Esophagus muscularis mucosa (tissue), 4 donors: Measurements from ENCODE around the gene BTG4. TPM values are rescaled to one million over a fixed set of nuclear protein-coding genes. Genes with fewer than 3 reads are reported as not detected.

Experiments
- DNase-seq: peaks from one replicate; pipeline ENCODE4 v3.0.0-alpha.2; 2017; ENCODE audit errors: extremely low spot score
- H3K27ac ChIP-seq, 4 donors: fragments of 200-600 bp; sonication (generic); replicated peaks in 1 of 4; 1 replicate in 3 of 4; 2 replicates in 1 of 4; pipeline ENCODE4 v1.5.1; 2016 to 2019; ENCODE audit warnings: mild to moderate bottlenecking in 1 of 4
- H3K27me3 ChIP-seq, 4 donors: fragments of 200-600 bp; sonication (generic); one replicate each; pipeline versions ENCODE4 v1.5.1 to v1.6.0; 2016 to 2019
- H3K36me3 ChIP-seq, 4 donors: fragments of 200-600 bp; sonication (generic); one replicate each; pipeline ENCODE4 v1.5.1; 2016 to 2019
- H3K4me1 ChIP-seq, 4 donors: fragments of 200-600 bp; sonication (generic); one replicate each; pipeline ENCODE4 v1.5.1; 2016 to 2019
- H3K4me3 ChIP-seq, 4 donors: fragments of 200-600 bp; sonication (generic); 1 replicate in 2 of 4; 2 replicates in 2 of 4; pipeline ENCODE4 v1.5.1; 2016 to 2019; ENCODE audit warnings: mild to moderate bottlenecking in 4 of 4, moderate library complexity in 1 of 4
- H3K9me3 ChIP-seq, 4 donors: fragments of 200-600 bp; sonication (generic); 1 replicate in 3 of 4; 2 replicates in 1 of 4; pipeline ENCODE4 v1.5.1; 2016 to 2019
- CTCF ChIP-seq, 3 experiments: fragments of 200-600 bp in 2 of 3; fragments of 450-650 bp in 1 of 3; sonication (generic) in 2 of 3; IDR thresholded peaks; one replicate each; pipeline ENCODE4 v1.5.1; 2017 to 2019; ENCODE audit warnings: antibody characterized with exemption in 3 of 3, mild to moderate bottlenecking in 2 of 3, moderate library complexity in 1 of 3
- EP300 ChIP-seq: sonication (generic); formaldehyde crosslinking; IDR thresholded peaks from one replicate; pipeline ENCODE4 v1.6.1; 2017; ENCODE audit warnings: antibody characterized with exemption
- POLR2A ChIP-seq: fragments of 450-650 bp; IDR thresholded peaks from one replicate; pipeline ENCODE4 v1.6.1; 2017; ENCODE audit warnings: antibody characterized with exemption, moderate library complexity, mild to moderate bottlenecking, low read depth
- POLR2AphosphoS5 ChIP-seq, 2 donors: sonication (generic); formaldehyde crosslinking; IDR thresholded peaks; one replicate each; pipeline ENCODE4 v1.6.1; 2017; ENCODE audit warnings: antibody characterized with exemption in 2 of 2
- WGBS: methylation state at CpG from one replicate; pipeline ENCODE4 v1.1.5; 2018; 5-methylcytosine and 5-hydroxymethylcytosine counted together
- intact Hi-C: fragments of 100-400 bp; cut with DNase I; formaldehyde crosslinking; loops from one replicate; pipeline ENCODE4 v1.15.1; 2023
- total RNA-seq, 4 donors: library from RNA; depleted of rRNA; stranded (reverse); fragments of >200 nt; gene quantifications; one replicate each; pipeline versions ENCODE4 v1.1.0 to v1.2.1, GENCODE V29; 2016

BTG4 gene
- total RNA-seq, 4 donors from 2014 or later = not detected

- Histone ChIP-seq H3K4me1 (no peaks in the 10 kb centered on the region), H3K9me3 (no peaks in the 10 kb centered on the region), H3K27me3 (no peaks in the 10 kb centered on the region), H3K27ac (no peak overlapping the region), H3K4me3 (no peak overlapping the region), H3K36me3 (no peaks in the 10 kb centered on the region)
- WGBS = 71% methylated on average over 1 of the region's 1 CpG
- DNase-seq = no peak
- no peak for TF ChIP-seq POLR2A
- no peak for TF ChIP-seq CTCF (IDR thresholded peaks at IDR 0.05)
- TF ChIP-seq EP300 = no peak
- no peak for TF ChIP-seq POLR2AphosphoS5 (IDR thresholded peaks at IDR 0.05)
- intact Hi-C loops = no loop called here
These were observed 15.1 kb upstream of the BTG4 start for GRCh38 chr11:111527279-111527678.

- no peak overlapping the region for H3K27ac ChIP-seq
- H3K36me3 ChIP-seq = no peaks in the 10 kb centered on the region
- no peak overlapping the region for H3K4me3 ChIP-seq
- intact Hi-C loops = no loop called here
- no peaks in the 10 kb centered on the region for H3K9me3 ChIP-seq
- no peak for DNase-seq
- no peak for TF ChIP-seq CTCF (IDR thresholded peaks at IDR 0.05)
- 87% methylated on average over 1 of the region's 1 CpG for WGBS
- H3K27me3 ChIP-seq = peaks cover 0 to 3% (median 0%) of the 10 kb centered on the region in 4 donors
- no peaks in the 10 kb centered on the region for H3K4me1 ChIP-seq
These were observed 14.3 kb upstream of the BTG4 start for GRCh38 chr11:111526501-111526900.

GRCh38 chr11:111525456-111525855 is 13.3 kb upstream of the BTG4 start:
- H3K27me3 ChIP-seq = peaks cover 0 to 3% (median 0%) of the 10 kb centered on the region in 4 donors
- no peaks in the 10 kb centered on the region for H3K4me1 ChIP-seq
- no peak for TF ChIP-seq CTCF (IDR thresholded peaks at IDR 0.05)
- TF ChIP-seq POLR2AphosphoS5 (IDR thresholded peaks at IDR 0.05) = no peak
- no peak for TF ChIP-seq EP300
- TF ChIP-seq POLR2A = no peak
- intact Hi-C loops = no loop called here
- no peak overlapping the region for H3K4me3 ChIP-seq
- H3K36me3 ChIP-seq = no peaks in the 10 kb centered on the region
- H3K27ac ChIP-seq = no peak overlapping the region
- 88% methylated on average over 1 of the region's 1 CpG for WGBS
- no peak for DNase-seq
- H3K9me3 ChIP-seq = no peaks in the 10 kb centered on the region

- intact Hi-C loops = no loop called here
- Histone ChIP-seq H3K4me1 (no peaks in the 10 kb centered on the region), H3K9me3 (no peaks in the 10 kb centered on the region), H3K27ac (no peak overlapping the region), H3K27me3 (peaks cover 0 to 3% (median 0%) of the 10 kb centered on the region in 4 donors), H3K36me3 (no peaks in the 10 kb centered on the region), H3K4me3 (no peak overlapping the region)
- no peak for DNase-seq
- TF ChIP-seq CTCF (IDR thresholded peaks at IDR 0.05) (no peak), POLR2AphosphoS5 (IDR thresholded peaks at IDR 0.05) (no peak), EP300 (no peak), POLR2A (no peak)
- 56% methylated on average over 1 of the region's 1 CpG for WGBS
These were observed 11.9 kb upstream of the BTG4 start for GRCh38 chr11:111524056-111524455.

- H3K27me3 ChIP-seq = peaks cover 0 to 3% (median 0%) of the 10 kb centered on the region in 4 donors
- no peaks in the 10 kb centered on the region for H3K36me3 ChIP-seq
- WGBS = 100% methylated on average over 2 of the region's 2 CpGs
- no peak overlapping the region for H3K27ac ChIP-seq
- TF ChIP-seq CTCF (IDR thresholded peaks at IDR 0.05) = no peak
- TF ChIP-seq EP300 = no peak
- no peak for TF ChIP-seq POLR2A
- TF ChIP-seq POLR2AphosphoS5 (IDR thresholded peaks at IDR 0.05) = no peak
- H3K4me3 ChIP-seq = no peak overlapping the region
- DNase-seq = no peak
- H3K4me1 ChIP-seq = no peaks in the 10 kb centered on the region
- no peaks in the 10 kb centered on the region for H3K9me3 ChIP-seq
- intact Hi-C loops = no loop called here
These were observed 11.2 kb upstream of the BTG4 start for GRCh38 chr11:111523343-111523742.
